Mucosa of stomach (tissue), 1 donor: Measurements from ENCODE around the gene U2AF2.

Source experiments
- H3K27me3 ChIP-seq: one replicate; pipeline ENCODE4 v1.7.0; 2013; ENCODE audit warnings: mild to moderate bottlenecking, low read length; ENCODE audit not compliant: control insufficient read depth, insufficient read depth
- H3K36me3 ChIP-seq: one replicate; pipeline ENCODE4 v1.7.0; 2013; ENCODE audit warnings: low read length; ENCODE audit not compliant: control insufficient read depth, insufficient read depth
- H3K4me1 ChIP-seq: one replicate; pipeline ENCODE4 v1.7.0; 2013; ENCODE audit warnings: mild to moderate bottlenecking, low read length; ENCODE audit not compliant: control insufficient read depth, insufficient read depth
- H3K4me3 ChIP-seq: one replicate; pipeline ENCODE4 v1.7.0; 2013; ENCODE audit warnings: low read length
- H3K9ac ChIP-seq: one replicate; pipeline ENCODE4 v1.7.0; 2013; ENCODE audit warnings: mild to moderate bottlenecking, low read length, moderate library complexity
- H3K9me3 ChIP-seq: one replicate; pipeline ENCODE4 v1.7.0; 2013; ENCODE audit warnings: mild to moderate bottlenecking, low read length, moderate library complexity; ENCODE audit not compliant: control insufficient read depth
- donor health status: Pancreatic carcinoma.

Gene U2AF2

DNA sequence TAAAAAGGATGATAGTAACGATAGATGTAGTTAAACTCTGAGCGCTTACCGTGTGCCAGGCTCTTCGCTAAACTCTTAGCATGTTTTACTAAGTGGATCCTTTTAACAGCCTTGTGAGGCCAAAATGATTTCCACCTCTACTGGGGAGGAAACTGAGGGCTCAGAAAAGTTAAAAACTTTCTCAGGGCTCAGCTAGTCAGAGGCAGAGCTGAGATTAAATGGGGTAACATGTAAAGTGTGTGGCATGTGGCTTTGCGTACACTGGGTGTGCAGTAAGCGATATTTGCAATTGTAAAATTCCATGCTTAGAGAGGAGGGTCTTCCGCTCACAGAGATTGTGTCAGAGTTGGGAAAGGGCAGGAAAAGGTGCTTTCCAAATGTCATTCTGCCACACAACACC, 1.7 kb downstream of the U2AF2 start:
- Histone ChIP-seq H3K4me3 (peak overlapping the region; percentile 16), H3K9ac (peak overlapping the region; percentile 78), H3K36me3 (peaks cover 9% of the 10 kb centered on the region), H3K9me3 (no peaks in the 10 kb centered on the region), H3K4me1 (peaks cover 34% of the 10 kb centered on the region), H3K27me3 (no peaks in the 10 kb centered on the region)

GRCh38 chr19:55656988-55657747, 2.3 kb downstream of the U2AF2 start:
- Histone ChIP-seq H3K27me3 (no peaks in the 10 kb centered on the region), H3K4me3 (peak overlapping the region; percentile 16), H3K9me3 (no peaks in the 10 kb centered on the region), H3K9ac (peak overlapping the region; percentile 78), H3K4me1 (peaks cover 34% of the 10 kb centered on the region), H3K36me3 (peaks cover 9% of the 10 kb centered on the region)

DNA sequence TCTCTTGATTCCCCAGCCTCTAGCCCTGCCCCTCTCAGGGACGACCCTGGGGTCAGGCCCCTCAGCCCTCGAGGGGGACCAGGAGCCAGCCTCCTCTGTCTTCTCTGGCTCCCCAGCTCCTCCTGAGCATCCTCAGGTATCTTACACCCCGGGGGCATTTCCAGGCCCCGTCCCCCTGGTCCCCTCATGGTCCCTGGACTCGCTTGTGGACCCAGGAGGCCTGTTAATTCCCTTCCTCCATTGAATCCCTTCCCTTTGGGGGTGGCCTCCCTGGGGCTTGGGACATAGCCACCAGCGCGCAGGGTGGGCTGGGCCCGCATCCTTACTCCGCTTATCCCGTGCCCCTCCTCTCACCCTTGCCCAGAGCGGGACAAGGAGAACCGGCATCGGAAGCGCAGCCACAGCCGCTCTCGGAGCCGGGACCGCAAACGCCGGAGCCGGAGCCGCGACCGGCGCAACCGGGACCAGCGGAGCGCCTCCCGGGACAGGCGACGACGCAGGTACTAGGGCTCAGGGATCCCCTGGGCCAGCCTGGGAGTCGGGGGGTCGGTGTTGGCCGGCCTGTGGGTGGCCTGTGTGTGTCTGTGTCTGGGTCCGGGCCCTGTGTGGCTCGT, 4.1 kb downstream of the U2AF2 start:
- Histone ChIP-seq H3K9ac (no peak overlapping the region), H3K9me3 (no peaks in the 10 kb centered on the region), H3K36me3 (peaks cover 22% of the 10 kb centered on the region), H3K4me3 (no peak overlapping the region), H3K4me1 (peaks cover 34% of the 10 kb centered on the region), H3K27me3 (no peaks in the 10 kb centered on the region)

DNA sequence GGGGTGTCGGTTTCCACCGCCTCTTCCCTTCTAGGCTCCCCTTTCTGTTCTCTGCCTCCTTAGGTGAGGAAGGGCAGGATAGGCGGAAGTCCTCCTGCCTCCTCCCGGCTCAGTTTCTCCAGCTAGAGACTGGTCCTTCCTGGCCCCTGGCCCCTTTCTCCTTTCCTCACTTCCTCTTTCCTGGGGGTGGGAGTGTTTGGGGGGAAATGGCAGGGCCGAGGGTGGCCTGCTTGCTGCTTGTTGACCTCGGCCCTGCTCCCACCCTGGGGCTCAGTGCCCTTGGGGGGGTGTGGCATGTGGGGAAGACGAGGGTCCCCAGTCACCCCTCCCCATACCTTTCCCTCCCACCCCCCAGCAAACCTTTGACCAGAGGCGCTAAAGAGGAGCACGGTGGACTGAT, 5.0 kb downstream of the U2AF2 start:
- Histone ChIP-seq H3K36me3 (peaks cover 23% of the 10 kb centered on the region), H3K27me3 (no peaks in the 10 kb centered on the region), H3K9me3 (no peaks in the 10 kb centered on the region), H3K4me1 (peaks cover 34% of the 10 kb centered on the region), H3K4me3 (no peak overlapping the region), H3K9ac (no peak overlapping the region)

DNA sequence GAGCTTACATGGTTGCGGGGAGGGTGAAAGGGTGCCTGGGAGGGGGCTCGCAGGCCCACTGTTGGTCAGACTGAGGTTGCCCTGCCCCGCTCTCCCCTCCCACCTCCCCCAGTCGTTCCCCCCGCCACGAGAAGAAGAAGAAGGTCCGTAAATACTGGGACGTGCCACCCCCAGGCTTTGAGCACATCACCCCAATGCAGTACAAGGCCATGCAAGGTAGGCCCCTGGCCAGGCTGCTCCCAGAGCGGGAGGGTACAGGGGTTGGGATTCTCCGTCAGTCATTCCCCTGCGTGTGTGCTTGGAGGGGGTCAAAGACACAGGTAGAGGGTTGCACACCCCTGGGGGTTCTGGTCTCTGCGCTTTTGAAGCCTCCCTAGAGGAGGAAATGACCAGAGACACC, 5.6 kb downstream of the U2AF2 start:
- Histone ChIP-seq H3K9ac (no peak overlapping the region), H3K4me1 (peaks cover 34% of the 10 kb centered on the region), H3K9me3 (no peaks in the 10 kb centered on the region), H3K4me3 (no peak overlapping the region), H3K36me3 (peaks cover 23% of the 10 kb centered on the region), H3K27me3 (no peaks in the 10 kb centered on the region)

GRCh38 chr19:55660991-55661390, 6.2 kb downstream of the U2AF2 start:
- H3K9me3 ChIP-seq, result no peaks in the 10 kb centered on the region
- H3K27me3 ChIP-seq, result no peaks in the 10 kb centered on the region
- peaks cover 25% of the 10 kb centered on the region for H3K36me3 ChIP-seq
- peaks cover 29% of the 10 kb centered on the region for H3K4me1 ChIP-seq
- no peak overlapping the region for H3K4me3 ChIP-seq
- no peak overlapping the region for H3K9ac ChIP-seq

GRCh38 chr19:55661826-55662225, 7.0 kb downstream of the U2AF2 start:
- Histone ChIP-seq H3K9ac (no peak overlapping the region), H3K27me3 (no peaks in the 10 kb centered on the region), H3K4me1 (peaks cover 24% of the 10 kb centered on the region), H3K4me3 (no peak overlapping the region), H3K36me3 (peaks cover 33% of the 10 kb centered on the region), H3K9me3 (no peaks in the 10 kb centered on the region)

DNA sequence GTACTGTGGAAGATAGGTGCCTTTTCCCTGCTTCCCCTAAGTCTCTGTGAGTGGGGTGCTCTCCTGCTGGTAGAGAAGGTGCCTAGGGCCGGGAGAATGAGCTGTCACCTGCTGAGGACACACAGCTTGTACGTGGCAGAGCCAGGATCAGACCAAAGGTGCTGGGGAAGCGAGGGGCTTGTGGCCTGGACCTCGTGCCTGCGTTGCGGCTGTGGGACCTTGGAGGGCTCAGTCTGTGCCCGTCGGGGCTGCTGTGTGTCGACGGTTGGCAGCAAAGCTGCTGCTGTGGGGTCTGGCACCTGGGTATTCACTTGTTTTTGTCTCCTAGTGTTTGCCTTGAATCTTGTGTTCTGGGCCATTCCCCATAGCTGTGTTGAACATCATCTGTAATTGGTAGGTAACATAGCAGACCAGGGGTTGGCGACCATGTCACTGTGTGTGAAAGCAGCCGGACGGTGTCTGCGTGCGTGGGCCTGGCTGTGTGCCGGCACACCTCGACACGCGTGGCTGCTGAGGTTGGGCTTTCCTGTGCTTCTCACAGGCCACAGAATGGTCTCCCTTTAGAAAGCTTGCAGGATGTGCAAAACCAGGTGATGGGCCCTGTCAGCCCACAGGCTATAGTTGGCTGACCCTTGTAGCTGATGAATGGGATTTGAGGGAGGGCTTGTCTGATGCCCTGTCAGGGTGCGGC, 9.2 kb downstream of the U2AF2 start:
- peaks cover 43% of the 10 kb centered on the region for H3K36me3 ChIP-seq
- no peaks in the 10 kb centered on the region for H3K9me3 ChIP-seq
- H3K9ac ChIP-seq, result no peak overlapping the region

GRCh38 chr19:55666343-55667005, 11.6 kb downstream of the U2AF2 start:
- peaks cover 23% of the 10 kb centered on the region for H3K4me1 ChIP-seq
- no peaks in the 10 kb centered on the region for H3K27me3 ChIP-seq

More for the DNA sequence above, 9.2 kb downstream of the U2AF2 start:
- Histone ChIP-seq H3K27me3 (no peaks in the 10 kb centered on the region), H3K4me3 (no peak overlapping the region), H3K4me1 (peaks cover 23% of the 10 kb centered on the region)

GRCh38 chr19:55667006-55667381, 12.2 kb downstream of the U2AF2 start:
- Histone ChIP-seq H3K9me3 (no peaks in the 10 kb centered on the region), H3K36me3 (peaks cover 39% of the 10 kb centered on the region), H3K9ac (peak overlapping the region; percentile 28), H3K4me1 (peaks cover 23% of the 10 kb centered on the region), H3K27me3 (no peaks in the 10 kb centered on the region), H3K4me3 (no peak overlapping the region)

More at GRCh38 chr19:55666343-55667005, 11.6 kb downstream of the U2AF2 start:
- Histone ChIP-seq H3K36me3 (peaks cover 39% of the 10 kb centered on the region), H3K9me3 (no peaks in the 10 kb centered on the region), H3K4me3 (no peak overlapping the region), H3K9ac (no peak overlapping the region)

GRCh38 chr19:55667511-55667910, 12.7 kb downstream of the U2AF2 start:
- H3K4me1 ChIP-seq, result peaks cover 23% of the 10 kb centered on the region

GRCh38 chr19:55667958-55668357, 13.1 kb downstream of the U2AF2 start:
- no peaks in the 10 kb centered on the region for H3K9me3 ChIP-seq
- H3K27me3 ChIP-seq, result no peaks in the 10 kb centered on the region
- peaks cover 36% of the 10 kb centered on the region for H3K36me3 ChIP-seq
- H3K9ac ChIP-seq, result no peak overlapping the region
- H3K4me1 ChIP-seq, result peaks cover 23% of the 10 kb centered on the region
- no peak overlapping the region for H3K4me3 ChIP-seq

More at GRCh38 chr19:55667511-55667910, 12.7 kb downstream of the U2AF2 start:
- peaks cover 39% of the 10 kb centered on the region for H3K36me3 ChIP-seq
- no peaks in the 10 kb centered on the region for H3K9me3 ChIP-seq
- no peaks in the 10 kb centered on the region for H3K27me3 ChIP-seq
- H3K4me3 ChIP-seq, result no peak overlapping the region
- H3K9ac ChIP-seq, result peak overlapping the region; percentile 28
